HG03135 (cell line): Measurements from ENCODE around the gene SLC13A1.
"Not testable (repeated sequence)": the region's sequence is repeated elsewhere in the genome, so short reads cannot be mapped to it uniquely, and the experiment has no call there.

Experiments used
- ATAC-seq: cut with Tn5 transposase; IDR thresholded peaks from one replicate; pipeline ENCODE4 v1.9.1; 2021; ENCODE audit warnings: mild to moderate bottlenecking, moderate library complexity; ENCODE audit not compliant: unreplicated experiment

Gene SLC13A1

DNA sequence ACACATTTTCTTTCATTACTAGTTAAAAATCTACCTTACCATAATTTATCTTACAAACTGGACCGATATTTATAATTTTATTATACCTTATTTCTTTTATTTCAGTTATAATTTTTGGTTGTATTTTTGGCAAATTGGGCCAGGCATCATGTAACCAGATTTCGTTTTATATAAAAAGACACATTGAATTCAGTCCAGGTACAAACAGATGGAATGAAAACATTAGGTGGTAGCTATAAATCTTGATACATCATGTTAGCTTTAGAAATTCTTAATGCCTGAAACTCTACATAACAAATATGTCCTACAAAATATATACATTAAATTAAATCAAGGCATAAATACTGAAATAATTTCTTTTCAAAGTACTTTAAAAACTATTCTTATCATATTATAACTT is 73.1 kb downstream of the SLC13A1 start:
- no peak for ATAC-seq

DNA sequence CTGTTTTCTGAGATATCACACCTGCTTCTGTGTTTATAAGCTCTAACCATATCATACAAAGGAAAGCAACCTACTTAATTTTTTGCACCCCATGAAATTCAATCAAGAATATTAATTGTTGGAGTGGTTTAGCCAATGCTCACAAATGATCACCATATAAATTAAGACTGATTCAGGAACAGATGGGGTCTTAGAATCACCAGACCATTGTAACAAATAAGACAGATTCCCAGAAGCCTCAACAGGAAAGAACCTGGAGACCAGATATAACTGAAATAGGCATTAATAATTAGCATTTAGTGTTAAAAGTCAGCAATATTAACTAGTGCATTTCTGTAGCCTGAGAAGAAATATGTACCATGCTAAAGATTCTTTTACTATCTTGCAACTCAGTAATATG is 73.6 kb downstream of the SLC13A1 start:
- ATAC-seq, result no peak

DNA sequence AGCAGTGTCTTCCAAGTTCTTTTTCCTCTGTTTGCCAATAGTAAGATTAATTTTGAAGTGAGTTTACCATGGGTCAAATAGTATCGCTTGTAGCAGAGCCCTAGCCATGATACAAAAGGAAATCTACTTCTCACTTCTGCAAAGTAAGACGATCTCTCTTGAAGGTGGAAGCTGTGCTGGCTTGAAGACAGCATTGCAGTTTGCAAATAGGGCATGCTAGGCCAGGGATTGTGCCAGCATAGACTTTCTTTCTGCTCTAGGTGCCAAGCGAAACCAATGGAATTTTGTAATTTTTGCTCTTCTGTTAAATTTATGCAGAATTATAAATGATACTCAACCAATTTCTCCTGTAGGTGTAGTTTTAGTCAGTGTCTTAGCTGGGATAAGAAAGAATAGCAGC is 74.5 kb downstream of the SLC13A1 start:
- ATAC-seq, result no peak

DNA sequence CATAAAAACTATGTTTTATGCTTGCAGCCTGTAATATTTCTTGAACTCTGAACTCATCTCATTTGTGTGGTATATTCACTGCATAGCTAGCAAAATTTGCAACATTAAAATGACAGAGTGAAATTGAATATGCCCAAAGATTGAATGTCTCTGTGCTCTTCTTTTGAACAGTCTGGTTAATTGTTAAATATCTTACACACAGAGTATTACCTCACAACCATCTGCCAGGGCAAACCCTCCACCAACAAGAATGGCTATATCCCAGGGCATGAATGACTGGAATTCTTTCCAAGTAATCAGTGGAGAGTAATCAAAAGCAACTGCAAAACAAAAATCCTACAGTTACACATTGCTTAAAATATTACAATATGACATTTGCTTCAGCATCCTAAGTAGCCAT is 76.9 kb downstream of the SLC13A1 start:
- ATAC-seq, result no peak

DNA sequence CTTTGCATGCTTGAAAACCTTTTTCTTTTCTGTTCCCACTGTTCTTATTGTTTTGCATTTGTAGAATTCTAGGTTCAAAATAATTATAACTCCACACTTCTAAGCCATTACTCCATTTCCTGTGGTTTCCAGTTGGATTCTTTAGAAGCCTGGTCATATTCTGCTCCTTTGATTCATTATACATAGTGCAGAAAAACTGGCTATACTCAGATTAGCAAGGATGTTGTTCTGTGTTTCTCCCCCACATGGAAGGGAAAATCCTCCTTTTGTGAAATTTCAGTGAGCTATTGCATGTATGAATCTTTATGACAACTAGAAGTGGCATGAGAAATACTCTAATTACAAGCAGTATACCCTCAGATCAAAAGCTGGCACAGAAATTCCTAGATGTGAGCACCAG is 79.5 kb downstream of the SLC13A1 start:
- ATAC-seq, result no peak

DNA sequence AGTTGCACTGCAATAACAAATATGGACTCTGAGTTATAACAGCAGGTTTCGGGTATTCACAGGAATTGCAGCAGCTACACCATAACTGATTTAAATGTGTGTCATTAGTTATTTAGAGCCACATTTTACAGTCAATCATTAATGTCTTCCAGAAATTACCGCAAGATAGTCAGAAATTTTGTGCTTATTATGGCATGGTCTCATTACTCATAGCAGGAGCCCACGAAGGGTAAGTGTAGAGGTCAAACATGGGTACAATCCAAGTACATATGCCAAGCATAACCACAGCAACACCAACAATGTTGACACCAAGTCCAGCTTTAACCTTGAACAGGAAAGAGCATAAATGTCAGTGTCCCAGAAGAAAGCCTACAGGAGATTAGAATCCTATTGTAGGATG is 84.4 kb downstream of the SLC13A1 start:
- no peak for ATAC-seq

DNA sequence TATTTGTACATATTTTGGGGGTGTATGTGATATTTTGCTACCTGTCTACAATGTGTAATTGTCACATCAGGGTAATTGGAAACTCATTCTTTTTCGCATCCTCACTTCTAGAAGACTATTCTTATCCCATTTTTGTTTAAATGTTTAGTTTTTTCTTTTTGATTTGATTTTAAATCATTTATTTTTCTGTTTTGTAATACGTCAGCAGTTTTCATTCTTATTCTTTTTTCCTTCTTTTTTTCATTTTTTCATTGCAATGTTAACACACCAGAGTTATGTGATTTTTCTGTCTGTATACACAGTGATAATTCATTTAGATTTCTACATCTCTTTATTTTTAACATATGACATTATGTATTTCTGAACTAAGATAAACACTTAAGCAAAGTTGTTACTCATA is 85.5 kb downstream of the SLC13A1 start:
- ATAC-seq, result no peak

DNA sequence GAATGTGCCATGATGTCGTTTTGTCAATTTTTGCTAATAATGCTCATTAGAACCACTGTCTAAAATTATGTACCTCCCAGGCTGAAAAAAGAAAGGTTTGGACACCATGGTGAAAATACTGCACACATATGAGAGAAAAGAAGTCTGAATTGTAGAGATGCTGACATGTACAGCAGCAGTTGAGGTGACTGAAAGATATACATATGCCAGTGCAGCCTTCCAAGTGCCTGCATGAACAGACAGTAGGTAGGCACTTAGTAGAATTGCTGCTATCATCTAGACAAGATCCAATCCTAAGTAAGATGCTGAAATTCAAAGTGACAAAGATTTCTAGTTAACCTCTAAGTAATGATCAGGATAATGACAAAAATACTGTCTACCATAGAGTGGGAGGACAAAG is 86.9 kb downstream of the SLC13A1 start:
- no peak for ATAC-seq

DNA sequence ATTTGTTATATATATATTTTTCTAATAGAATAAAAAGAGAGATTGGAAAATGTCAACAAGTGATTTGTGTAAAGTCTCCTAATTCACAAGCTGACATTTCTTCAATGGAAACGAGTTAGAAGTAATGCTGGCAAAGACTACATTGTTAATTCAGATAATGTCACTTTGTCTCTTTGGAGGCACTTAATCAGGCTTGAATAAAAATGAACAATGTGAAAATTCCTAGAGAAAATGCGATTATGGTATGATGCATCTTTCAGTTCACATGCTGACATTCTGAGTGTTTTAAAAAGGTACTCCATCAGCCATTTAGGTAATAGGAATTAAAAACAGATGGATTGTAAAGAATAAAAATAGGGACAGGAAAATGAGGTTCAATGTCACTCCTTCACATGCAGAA is 100.1 kb downstream of the SLC13A1 start:
- ATAC-seq, result no peak

DNA sequence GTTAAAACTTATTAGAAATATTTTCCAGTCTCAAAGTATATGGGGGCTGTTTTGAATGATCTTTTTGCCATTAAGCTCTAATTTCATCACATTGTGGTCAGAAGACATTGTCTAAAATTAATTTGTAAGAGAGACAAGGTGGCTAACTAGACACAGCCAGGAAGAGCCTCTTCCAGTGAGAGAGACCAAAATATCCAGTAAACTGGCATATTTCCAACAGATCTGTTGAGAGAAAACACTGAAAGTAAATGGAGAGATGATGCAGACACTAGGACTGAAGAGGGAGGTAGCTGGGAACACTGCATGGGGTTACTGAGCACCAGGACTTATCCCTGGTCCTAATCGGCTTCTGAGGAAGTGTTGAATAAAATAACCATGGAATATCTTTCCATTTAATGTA is 102.8 kb downstream of the SLC13A1 start:
- ATAC-seq, result no peak

DNA sequence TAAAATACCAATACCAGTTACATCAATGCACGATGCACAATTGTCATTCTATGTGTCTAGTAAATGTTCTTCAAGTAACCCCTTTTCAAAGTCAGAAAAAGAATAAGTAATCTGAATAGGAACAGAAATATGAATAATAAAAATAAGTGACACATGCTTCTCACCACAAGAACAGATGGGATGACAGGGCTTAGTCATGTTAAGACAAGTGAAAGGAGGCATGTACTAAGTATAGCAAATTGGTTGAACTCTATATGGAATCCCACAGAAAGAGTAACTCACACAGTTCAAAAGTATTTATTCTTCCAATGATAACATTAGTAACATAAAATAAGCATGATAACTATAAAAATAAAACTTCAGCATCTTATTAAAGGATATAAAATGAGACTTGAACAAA is 103.3 kb downstream of the SLC13A1 start:
- no peak for ATAC-seq

DNA sequence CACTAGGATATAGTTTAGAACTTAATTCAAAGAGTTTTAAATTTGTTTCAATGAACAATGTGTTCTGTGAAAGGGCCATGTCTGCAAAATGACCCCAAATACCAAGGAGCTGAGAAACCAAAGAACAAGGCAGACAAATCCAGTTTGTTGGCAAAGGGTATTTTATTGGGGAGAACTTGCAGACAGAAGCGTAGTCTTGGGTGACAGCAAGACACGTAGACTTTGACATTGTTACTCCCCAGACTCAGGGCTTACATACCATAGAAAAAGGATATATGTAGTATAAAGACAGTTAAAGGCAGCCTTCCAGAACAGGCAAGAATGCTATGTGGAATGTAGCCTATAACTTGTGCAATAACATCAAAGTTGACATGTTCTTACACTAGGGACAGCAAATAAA is 109.3 kb downstream of the SLC13A1 start:
- no peak for ATAC-seq

DNA sequence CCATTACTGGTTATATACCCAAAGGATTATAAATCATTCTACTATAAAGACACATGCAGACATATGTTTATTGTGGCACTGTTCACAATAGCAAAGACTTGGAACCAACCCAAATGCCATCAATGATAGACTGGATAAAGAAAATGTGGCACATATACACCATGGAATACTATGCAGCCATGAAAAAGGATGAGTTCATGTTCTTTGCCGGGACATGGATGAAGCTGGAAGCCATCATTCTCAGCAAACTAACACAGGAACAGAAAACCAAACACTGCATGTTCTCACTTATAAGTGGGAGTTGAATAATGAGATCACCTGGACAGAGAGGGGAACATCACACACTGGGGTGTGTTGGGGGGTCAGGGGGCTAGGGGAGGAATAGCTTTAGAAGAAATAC is 112.9 kb downstream of the SLC13A1 start:
- ATAC-seq, result not testable (repeated sequence)

DNA sequence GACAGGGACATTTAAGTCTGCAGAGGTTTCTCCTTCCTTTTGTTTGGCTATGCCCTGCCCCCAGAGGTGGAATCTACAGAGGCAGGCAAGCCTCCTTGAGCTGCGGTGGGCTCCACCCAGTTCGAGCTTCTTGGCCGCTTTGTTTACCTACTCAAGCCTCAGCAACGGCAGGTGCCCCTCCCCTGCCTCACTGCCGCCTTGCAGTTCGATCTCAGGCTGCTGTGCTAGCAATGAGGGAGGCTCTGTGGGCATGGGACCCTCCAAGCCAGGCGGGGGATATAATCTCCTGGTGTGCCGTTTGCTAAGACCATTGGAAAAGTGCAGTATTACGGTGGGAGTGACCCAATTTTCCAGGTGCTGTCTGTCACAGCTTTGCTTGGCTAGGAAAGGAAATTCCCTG is 114.9 kb downstream of the SLC13A1 start:
- not testable (repeated sequence) for ATAC-seq

DNA sequence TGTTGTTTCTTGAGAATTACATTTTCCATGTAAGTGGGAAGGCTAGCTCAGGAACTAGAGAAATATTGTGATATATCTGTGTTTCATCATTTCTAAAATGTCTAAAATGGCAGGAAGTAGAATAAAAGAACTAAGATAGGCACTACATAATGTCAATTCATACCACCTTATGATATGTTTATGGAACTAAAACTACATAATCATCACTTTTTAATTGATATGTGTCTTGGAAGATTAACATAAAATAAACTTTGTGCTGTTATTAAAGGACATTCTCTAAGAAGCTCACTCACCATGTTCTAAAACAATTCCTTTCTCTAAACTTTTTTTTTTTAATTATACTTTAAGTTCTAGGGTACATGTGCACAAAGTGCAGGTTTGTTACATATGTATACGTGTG is 120.7 kb downstream of the SLC13A1 start:
- ATAC-seq, result no peak

DNA sequence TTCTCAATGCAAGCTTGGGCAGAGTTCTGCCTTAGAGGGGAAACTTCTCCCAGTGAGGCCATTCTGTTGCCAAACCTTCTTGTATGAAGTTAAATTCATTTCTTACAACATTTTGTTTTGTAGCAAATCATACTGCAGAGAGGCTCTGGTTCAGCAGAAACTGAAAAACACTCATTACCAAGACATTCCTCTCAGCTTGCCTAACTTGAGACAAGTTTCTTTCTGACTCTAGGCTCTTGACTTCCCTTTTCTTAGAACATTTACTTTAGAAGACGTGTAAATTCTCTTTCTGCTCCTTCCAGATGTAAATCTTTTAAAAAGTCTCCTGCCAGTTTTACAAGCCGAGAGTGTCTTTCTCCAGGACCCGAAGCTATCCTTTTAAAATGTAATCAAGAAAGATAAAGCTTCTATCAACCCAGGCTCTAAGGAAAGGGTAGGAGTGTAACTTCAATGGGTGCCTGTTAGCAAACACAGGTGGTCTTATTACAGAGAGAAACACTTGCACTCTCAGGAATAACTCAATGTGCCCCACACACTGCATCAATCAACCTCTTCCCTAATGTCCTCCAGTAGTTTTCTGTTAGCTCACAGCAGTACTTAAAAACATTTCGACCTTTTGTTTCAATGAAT is 123.8 kb downstream of the SLC13A1 start:
- ATAC-seq, result no peak

DNA sequence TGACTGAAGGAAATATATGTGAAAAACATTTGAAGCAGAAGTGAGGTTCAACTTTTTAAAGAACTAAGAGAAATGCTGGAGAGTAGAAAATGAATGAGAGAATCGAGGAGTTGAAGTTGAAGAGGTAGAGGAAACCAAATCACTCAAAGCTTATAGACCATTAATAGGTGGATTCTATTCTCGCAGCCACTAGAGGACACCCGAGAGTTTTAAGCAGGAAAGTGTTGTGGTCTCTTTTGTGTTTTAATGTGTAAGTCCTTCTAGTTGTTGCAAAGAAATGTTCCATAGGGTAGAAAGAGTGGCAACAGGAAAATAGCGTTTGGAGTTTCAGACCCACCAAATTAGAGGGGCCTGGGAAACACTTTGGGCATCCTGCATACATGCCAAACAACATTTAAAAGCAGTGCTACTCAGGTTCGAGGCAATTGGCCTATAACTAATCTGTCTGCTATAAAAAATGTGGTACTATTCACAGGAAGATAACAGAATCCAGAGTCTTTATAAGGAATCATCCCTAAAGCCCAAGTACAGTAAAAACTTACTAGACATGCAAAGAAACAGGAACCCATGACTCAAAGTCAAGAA is 129.0 kb downstream of the SLC13A1 start:
- no peak for ATAC-seq

DNA sequence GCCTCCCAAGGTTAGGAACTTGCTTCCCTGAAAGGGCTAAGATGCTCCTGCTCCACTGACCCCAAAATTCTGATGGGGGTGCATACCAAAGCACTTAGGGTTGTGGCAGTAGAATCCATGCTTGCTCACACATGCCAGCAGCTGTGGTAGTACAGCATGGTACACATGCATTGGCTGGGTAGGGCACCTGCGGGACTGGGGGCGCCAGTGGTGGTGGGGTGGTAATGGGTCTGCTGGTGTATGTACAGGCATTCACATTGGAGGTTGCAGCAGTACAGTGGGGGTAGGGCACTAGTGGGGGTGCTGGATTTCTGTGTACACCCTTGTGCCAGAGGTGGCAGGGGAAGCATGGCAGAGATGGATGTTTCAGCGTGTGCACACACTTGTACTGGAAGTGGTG is 132.0 kb downstream of the SLC13A1 start:
- no peak for ATAC-seq
